OCI-LY1 (cell line): ENCODE data around the gene CDK2.

Experiments used
- EZH2 ChIP-seq: fragments of 200-600 bp; sonication (generic), shearing (Covaris generic); IDR thresholded peaks from 2 replicates; pipeline ENCODE4 v1.8.0; 2017; ENCODE audit warnings: borderline replicate concordance, mixed run types, mild to moderate bottlenecking, antibody characterized with exemption, low read length, moderate library complexity, mixed read lengths
- TF ChIP-seq, protein P1 (sequence below): fragments of 200-600 bp; sonication (generic), shearing (Covaris generic); IDR thresholded peaks from 2 replicates; pipeline ENCODE4 v1.5.1; 2017; ENCODE audit warnings: mild to moderate bottlenecking, antibody characterized with exemption, low read length, moderate library complexity, mixed read lengths

DNA sequence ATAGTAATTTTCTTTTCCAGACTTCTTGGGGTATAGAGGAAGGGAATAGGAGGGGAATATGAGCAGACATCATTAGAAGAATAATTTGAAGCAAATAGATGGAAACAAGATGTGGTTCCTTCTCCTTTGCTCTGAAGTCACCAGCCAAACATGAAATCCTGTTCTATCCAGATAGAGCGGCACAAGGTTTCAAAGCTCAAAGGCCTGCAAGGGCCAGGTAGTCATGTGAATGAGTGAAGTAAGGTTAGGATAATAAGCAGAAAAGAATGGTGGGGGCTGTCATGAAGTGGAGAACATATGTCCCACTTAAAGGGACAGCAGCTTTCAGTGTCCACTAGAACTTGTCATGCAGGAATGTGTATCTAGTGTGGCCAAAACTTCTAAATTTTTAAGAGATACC, 51.7 kb downstream of the CDK2 start:
- TF ChIP-seq, protein P1, sequence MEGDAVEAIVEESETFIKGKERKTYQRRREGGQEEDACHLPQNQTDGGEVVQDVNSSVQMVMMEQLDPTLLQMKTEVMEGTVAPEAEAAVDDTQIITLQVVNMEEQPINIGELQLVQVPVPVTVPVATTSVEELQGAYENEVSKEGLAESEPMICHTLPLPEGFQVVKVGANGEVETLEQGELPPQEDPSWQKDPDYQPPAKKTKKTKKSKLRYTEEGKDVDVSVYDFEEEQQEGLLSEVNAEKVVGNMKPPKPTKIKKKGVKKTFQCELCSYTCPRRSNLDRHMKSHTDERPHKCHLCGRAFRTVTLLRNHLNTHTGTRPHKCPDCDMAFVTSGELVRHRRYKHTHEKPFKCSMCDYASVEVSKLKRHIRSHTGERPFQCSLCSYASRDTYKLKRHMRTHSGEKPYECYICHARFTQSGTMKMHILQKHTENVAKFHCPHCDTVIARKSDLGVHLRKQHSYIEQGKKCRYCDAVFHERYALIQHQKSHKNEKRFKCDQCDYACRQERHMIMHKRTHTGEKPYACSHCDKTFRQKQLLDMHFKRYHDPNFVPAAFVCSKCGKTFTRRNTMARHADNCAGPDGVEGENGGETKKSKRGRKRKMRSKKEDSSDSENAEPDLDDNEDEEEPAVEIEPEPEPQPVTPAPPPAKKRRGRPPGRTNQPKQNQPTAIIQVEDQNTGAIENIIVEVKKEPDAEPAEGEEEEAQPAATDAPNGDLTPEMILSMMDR, result no peak
- no peak for TF ChIP-seq EZH2
